Neutrophil (primary cell): ENCODE data around the gene IRF3.

Experiments
- H3K27ac ChIP-seq: fragments of 200-600 bp; sonication (generic); 2 replicates; pipeline ENCODE4 v1.5.1; 2016; ENCODE audit warnings: mild to moderate bottlenecking, moderate library complexity
- H3K27me3 ChIP-seq: fragments of 200-600 bp; sonication (generic); 2 replicates; pipeline ENCODE4 v1.6.0; 2016; ENCODE audit warnings: mild to moderate bottlenecking
- H3K36me3 ChIP-seq: fragments of 200-600 bp; sonication (generic); 2 replicates; pipeline ENCODE4 v1.5.1; 2017
- H3K4me1 ChIP-seq, 2 experiments: fragments of 200-600 bp in 1 of 2; sonication (generic) in 1 of 2; 1 replicate in 1 of 2; 2 replicates in 1 of 2; pipeline versions ENCODE4 v1.5.1 to v1.6.1; 2013 to 2016; ENCODE audit warnings: low read depth in 1 of 2, low read length in 1 of 2, mild to moderate bottlenecking in 1 of 2, moderate library complexity in 1 of 2; ENCODE audit not compliant: control insufficient read depth in 1 of 2, insufficient read depth in 1 of 2
- H3K4me3 ChIP-seq, 2 experiments: fragments of 200-600 bp in 1 of 2; sonication (generic) in 1 of 2; 1 replicate in 1 of 2; 2 replicates in 1 of 2; pipeline ENCODE4 v1.5.1; 2013 to 2016; ENCODE audit warnings: low read depth in 1 of 2, low read length in 1 of 2, mild to moderate bottlenecking in 1 of 2, moderate library complexity in 1 of 2
- H3K9me3 ChIP-seq: fragments of 200-600 bp; sonication (generic); 2 replicates; pipeline ENCODE4 v1.5.1; 2016
- CTCF ChIP-seq: fragments of 200-600 bp; sonication (generic); IDR thresholded peaks from 2 replicates; pipeline ENCODE4 v1.5.1; 2016; ENCODE audit warnings: antibody characterized with exemption

Gene IRF3

GRCh38 chr19:49689133-49690078 is 23.7 kb upstream of the IRF3 start, which contains the start of gene ADM5:
TSS of gene ADM5 (plus strand) at chr19:49689594. CDS start at chr19:49689838, 244 bp downstream.
- peaks cover 57% of the 10 kb centered on the region for H3K27me3 ChIP-seq
- H3K9me3 ChIP-seq = no peaks in the 10 kb centered on the region
- H3K36me3 ChIP-seq = peaks cover 18% of the 10 kb centered on the region
- no peak within 1 kb of the TSS for H3K27ac ChIP-seq
- no peak for TF ChIP-seq CTCF
- no peak within 1 kb of the TSS for H3K4me3 ChIP-seq
- peaks cover 4 to 13% of the 10 kb centered on the region in 2 experiments for H3K4me1 ChIP-seq

GRCh38 chr19:49688531-49689132 is 23.0 kb upstream of the IRF3 start:
- no peak for TF ChIP-seq CTCF
- peaks cover 24% of the 10 kb centered on the region for H3K36me3 ChIP-seq
- peaks cover 4 to 13% of the 10 kb centered on the region in 2 experiments for H3K4me1 ChIP-seq
- no peak overlapping the region for H3K27ac ChIP-seq
- no peak overlapping the region for H3K4me3 ChIP-seq
- no peaks in the 10 kb centered on the region for H3K9me3 ChIP-seq
- H3K27me3 ChIP-seq = peaks cover 55% of the 10 kb centered on the region

- H3K36me3 ChIP-seq = peaks cover 24% of the 10 kb centered on the region
These were observed 22.1 kb upstream of the IRF3 start for GRCh38 chr19:49687566-49688316.

GRCh38 chr19:49687150-49687549 is 21.5 kb upstream of the IRF3 start:
- H3K9me3 ChIP-seq = no peaks in the 10 kb centered on the region
- H3K36me3 ChIP-seq = peaks cover 24% of the 10 kb centered on the region
- peaks cover 4 to 13% of the 10 kb centered on the region in 2 experiments for H3K4me1 ChIP-seq
- peaks cover 40% of the 10 kb centered on the region for H3K27me3 ChIP-seq
- no peak overlapping the region for H3K4me3 ChIP-seq
- TF ChIP-seq CTCF = no peak
- no peak overlapping the region for H3K27ac ChIP-seq

More at GRCh38 chr19:49687566-49688316, 22.1 kb upstream of the IRF3 start:
- Histone ChIP-seq H3K9me3 (no peaks in the 10 kb centered on the region), H3K27ac (no peak overlapping the region), H3K4me3 (no peak overlapping the region), H3K4me1 (peaks cover 4 to 13% of the 10 kb centered on the region in 2 experiments), H3K27me3 (peaks cover 46% of the 10 kb centered on the region)
- TF ChIP-seq CTCF = no peak

GRCh38 chr19:49686503-49687088 is 20.9 kb upstream of the IRF3 start:
- Histone ChIP-seq H3K36me3 (peaks cover 24% of the 10 kb centered on the region), H3K4me1 (peaks cover 4 to 13% of the 10 kb centered on the region in 2 experiments), H3K27me3 (peaks cover 34% of the 10 kb centered on the region), H3K4me3 (no peak overlapping the region), H3K27ac (no peak overlapping the region), H3K9me3 (no peaks in the 10 kb centered on the region)
- no peak for TF ChIP-seq CTCF
